Panc1 (cell line): ENCODE data around the gene DECR2. TPM values are rescaled to one million over a fixed set of nuclear protein-coding genes. Genes with fewer than 3 reads are reported as not detected.

Experiments used
- ATAC-seq: fragments of 200-7000 bp; cut with Tn5 transposase; 2 replicates; pipeline ENCODE4 v1.9.1; 2020; ENCODE audit warnings: mild to moderate bottlenecking, moderate library complexity
- BruUV-seq: library from RNA; stranded (reverse); fragments of 400-500 nt; replicated peaks from 2 replicates; lab custom pipeline; 2021; lab: Mats Ljungman, UMichigan
- CTCF ChIA-PET: fragments of 300-600 bp; sonication (Branson Sonifier 250); formaldehyde crosslinking; loops from one replicate; lab custom pipeline; 2022; ENCODE audit warnings: antibody characterized with exemption; lab: Charles Lee
- POLR2A ChIA-PET: fragments of 300-600 bp; sonication (Branson Sonifier 250); formaldehyde crosslinking; loops from one replicate; lab custom pipeline; 2022; ENCODE audit warnings: antibody characterized with exemption; lab: Charles Lee
- DNase-seq: peaks from one replicate; pipeline ENCODE4 v3.0.0-alpha.2; 2010; ENCODE audit warnings: low read depth, low spot score
- H3K27ac ChIP-seq: 2 replicates; pipeline ENCODE4 v1.5.1; 2011; ENCODE audit warnings: mild to moderate bottlenecking, low read length, inconsistent platforms
- H3K27me3 ChIP-seq: fragments of 200-500 bp; sonication (Bioruptor generic); 2 replicates; pipeline ENCODE4 v1.6.0; 2014; ENCODE audit warnings: low read length, inconsistent platforms; ENCODE audit not compliant: control insufficient read depth, insufficient read depth
- H3K36me3 ChIP-seq: fragments of 200-500 bp; sonication (Bioruptor generic); 2 replicates; pipeline ENCODE4 v1.5.1; 2014; ENCODE audit warnings: inconsistent platforms, mild to moderate bottlenecking, low read length, moderate library complexity; ENCODE audit not compliant: control insufficient read depth, insufficient read depth
- H3K4me1 ChIP-seq: 2 replicates; pipeline ENCODE4 v1.5.1; 2011; ENCODE audit warnings: inconsistent platforms, mild to moderate bottlenecking, low read length, moderate library complexity; ENCODE audit not compliant: control insufficient read depth, insufficient read depth
- H3K4me3 ChIP-seq, 2 experiments: 2 replicates each; pipeline ENCODE4 v1.5.1; 2011 to 2012; ENCODE audit warnings: low read depth in 2 of 2, low read length in 2 of 2, mild to moderate bottlenecking in 2 of 2, inconsistent platforms in 1 of 2, moderate library complexity in 1 of 2
- H3K9me3 ChIP-seq: fragments of 200-500 bp; sonication (Bioruptor generic); 2 replicates; pipeline ENCODE4 v1.5.1; 2014; ENCODE audit warnings: low read depth, mild to moderate bottlenecking, inconsistent platforms, low read length, moderate library complexity; ENCODE audit not compliant: control insufficient read depth, insufficient read depth
- CTCF ChIP-seq: fragments of 450-650 bp; IDR thresholded peaks from 2 replicates; pipeline ENCODE4 v1.5.1; 2017; ENCODE audit warnings: mild to moderate bottlenecking
- POLR2AphosphoS5 ChIP-seq: IDR thresholded peaks from 2 replicates; pipeline ENCODE4 v1.6.1; 2012; ENCODE audit warnings: mild to moderate bottlenecking, low read depth, low read length, moderate library complexity
- REST ChIP-seq, 2 experiments: IDR thresholded peaks; 2 replicates each; pipeline ENCODE4 v1.6.1; 2011 to 2012; ENCODE audit warnings: low read depth in 2 of 2, control low read depth in 1 of 2, low read length in 1 of 2, mild to moderate bottlenecking in 1 of 2, moderate library complexity in 1 of 2; ENCODE audit not compliant: insufficient read depth in 1 of 2
- SIN3A ChIP-seq: IDR thresholded peaks from 2 replicates; pipeline ENCODE4 v1.6.1; 2012; ENCODE audit warnings: low read depth, mild to moderate bottlenecking, low read length, moderate library complexity, borderline replicate concordance; ENCODE audit not compliant: insufficient read depth
- TCF7L2 ChIP-seq: IDR thresholded peaks from 2 replicates; pipeline ENCODE4 v1.6.1; 2011; ENCODE audit warnings: mild to moderate bottlenecking, low read depth, low read length, inconsistent platforms
- in situ Hi-C: cut with HindIII; loops from 2 replicates; pipeline ENCODE4 v1.10.0; 2016; ENCODE audit warnings: low sequenced_read_pairs, low pct_unique_long_range_greater_than_20kb
- intact Hi-C: fragments of 100-400 bp; cut with micrococcal nuclease; formaldehyde crosslinking; loops from one replicate; pipeline ENCODE4 v1.10.0; 2022; ENCODE audit not compliant: unreplicated experiment
- total RNA-seq: library from RNA; stranded (reverse); gene quantifications from one replicate; pipeline ENCODE4 v1.2.1, GENCODE V29; 2021; ENCODE audit not compliant: unreplicated experiment

Gene DECR2
- total RNA-seq, 1 experiment from 2014 or later, result 92.7 TPM

DNA sequence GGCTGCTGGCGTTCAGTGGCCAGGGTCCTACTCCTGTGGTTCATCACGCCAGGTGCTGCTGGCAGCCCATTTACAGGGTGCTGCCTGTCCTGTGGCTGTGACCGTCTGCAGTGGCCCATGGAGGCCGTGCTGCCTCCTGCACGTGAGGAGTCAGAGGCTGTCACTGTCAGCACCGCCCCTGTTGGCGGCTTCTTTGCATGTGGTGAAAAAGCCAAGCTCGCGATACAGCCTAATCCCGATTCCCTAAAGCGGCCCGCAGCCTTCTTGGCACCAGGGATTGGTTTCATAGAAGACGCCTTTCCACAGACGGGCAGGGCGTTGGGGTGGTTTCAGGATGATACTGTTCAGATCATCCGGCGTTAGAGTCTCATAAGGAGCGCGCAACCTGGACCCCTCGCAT lies 59.1 kb downstream of the DECR2 start:
- H3K27ac ChIP-seq, result no peak overlapping the region
- ChIA-PET POLR2A (no interaction called here), CTCF (no interaction called here)
- no peaks in the 10 kb centered on the region for H3K9me3 ChIP-seq
- H3K4me3 ChIP-seq, result no peak overlapping the region
- H3K36me3 ChIP-seq, result no peaks in the 10 kb centered on the region
- H3K27me3 ChIP-seq, result no peaks in the 10 kb centered on the region
- intact Hi-C loops, result no loop called here
- ATAC-seq, result no peak
- no peak for DNase-seq
- in situ Hi-C loops, result no loop called here
- BruUV-seq, result no TSS peak
- H3K4me1 ChIP-seq, result 0 out of 2 replicates have a peak, but pooled peaks cover 6% of the 10 kb centered on the region
- TF ChIP-seq TCF7L2 (no peak), CTCF (no peak), REST (IDR thresholded peaks at IDR 0.05; ENCODE audit: insufficient read depth in 1 of 2, low read depth in 2 of 2, low read length in 1 of 2) (no peak), SIN3A (no peak), POLR2AphosphoS5 (no peak)

Other genes with a start within 250 kb of the DECR2 start
- gene HBZ, start 249.2 kb upstream of the DECR2 start, total RNA-seq, result 1.1 TPM
- not detected for gene HBM, start 235.9 kb upstream of the DECR2 start, total RNA-seq
- not detected for gene HBA2, start 229.0 kb upstream of the DECR2 start, total RNA-seq
- 4.4 TPM for gene HBA1, start 225.2 kb upstream of the DECR2 start, total RNA-seq
- 10.4 TPM for gene HBQ1, start 221.4 kb upstream of the DECR2 start, total RNA-seq
- gene LUC7L, start 172.4 kb upstream of the DECR2 start, total RNA-seq, result 75.3 TPM
- 121 TPM for gene FAM234A, start 167.1 kb upstream of the DECR2 start, total RNA-seq
- gene RGS11, start 125.9 kb upstream of the DECR2 start, total RNA-seq, result 10.2 TPM
- gene ARHGDIG, start 121.3 kb upstream of the DECR2 start, total RNA-seq, result 2.4 TPM
- gene PDIA2, start 118.7 kb upstream of the DECR2 start, total RNA-seq, result 1.1 TPM
- gene AXIN1, start 49.2 kb upstream of the DECR2 start, total RNA-seq, result 53.3 TPM
- gene MRPL28, start 31.3 kb upstream of the DECR2 start, total RNA-seq, result 140 TPM
- gene PGAP6, start 19.9 kb upstream of the DECR2 start, total RNA-seq, result 128 TPM
- 500 TPM for gene NME4, start 4.7 kb upstream of the DECR2 start, total RNA-seq
- 57.3 TPM for gene RAB11FIP3, start 23.8 kb downstream of the DECR2 start, total RNA-seq
- gene CAPN15, start 125.8 kb downstream of the DECR2 start, total RNA-seq, result 78.5 TPM
- gene PRR35, start 158.5 kb downstream of the DECR2 start, total RNA-seq, result 2.2 TPM
- gene NHLRC4, start 165.1 kb downstream of the DECR2 start, total RNA-seq, result 4.0 TPM
- 83.5 TPM for gene PIGQ, start 168.1 kb downstream of the DECR2 start, total RNA-seq
- gene RAB40C, start 188.2 kb downstream of the DECR2 start, total RNA-seq, result 30.7 TPM
- 2.0 TPM for gene WFIKKN1, start 229.1 kb downstream of the DECR2 start, total RNA-seq
- 91.8 TPM for gene METTL26, start 234.4 kb downstream of the DECR2 start, total RNA-seq
- gene MCRIP2, start 239.9 kb downstream of the DECR2 start, total RNA-seq, result 91.6 TPM
- 58.9 TPM for gene WDR90, start 247.5 kb downstream of the DECR2 start, total RNA-seq